SU-DHL-6 (cell line): ENCODE measurements around the gene CMKLR1.

Experiments
- H2AFZ ChIP-seq: fragments of 200-600 bp; sonication (generic); 2 replicates; pipeline ENCODE4 v1.6.1; 2014; ENCODE audit warnings: low read depth, mild to moderate bottlenecking, moderate library complexity, mixed read lengths, antibody characterized with exemption, low read length; ENCODE audit not compliant: severe bottlenecking
- H3F3A ChIP-seq: fragments of 200-600 bp; shearing (Covaris generic); 2 replicates; pipeline ENCODE4 v1.6.0; 2016; ENCODE audit warnings: antibody characterized with exemption, mild to moderate bottlenecking; ENCODE audit not compliant: insufficient read depth
- H3K27ac ChIP-seq: fragments of 200-600 bp; sonication (generic); 2 replicates; pipeline ENCODE4 v1.5.1; 2016; ENCODE audit warnings: low read depth, mild to moderate bottlenecking, low read length, moderate library complexity, mixed read lengths
- H3K27me3 ChIP-seq: fragments of 200-600 bp; sonication (generic), shearing (Covaris generic); 2 replicates; pipeline ENCODE4 v1.6.0; 2014; ENCODE audit warnings: mild to moderate bottlenecking, low read length
- H3K36me3 ChIP-seq: fragments of 200-600 bp; sonication (generic); 2 replicates; pipeline ENCODE4 v1.6.1; 2014; ENCODE audit warnings: mild to moderate bottlenecking, low read length, mixed read lengths
- H3K4me2 ChIP-seq: fragments of 300-600, 200-600 bp; shearing (Covaris generic), sonication (generic); 2 replicates; pipeline ENCODE4 v1.6.0; 2014; ENCODE audit warnings: low read length, low read depth, mild to moderate bottlenecking; ENCODE audit not compliant: poor library complexity, severe bottlenecking
- H3K4me3 ChIP-seq: fragments of 200-600 bp; sonication (generic); 2 replicates; pipeline ENCODE4 v1.5.1; 2014; ENCODE audit warnings: antibody characterized with exemption, low read length, mild to moderate bottlenecking, mixed read lengths; ENCODE audit not compliant: insufficient read depth, poor library complexity, severe bottlenecking
- H3K79me2 ChIP-seq: fragments of 200-600 bp; sonication (generic); 2 replicates; pipeline ENCODE4 v1.6.1; 2014; ENCODE audit warnings: mild to moderate bottlenecking, low read length, moderate library complexity; ENCODE audit not compliant: insufficient read depth
- H3K9ac ChIP-seq: fragments of 200-600 bp; sonication (generic); 2 replicates; pipeline ENCODE4 v1.7.0; 2014; ENCODE audit warnings: mild to moderate bottlenecking, low read length
- H3K9me2 ChIP-seq: fragments of 200-600 bp; sonication (generic); replicated peaks from 2 replicates; pipeline ENCODE4 v1.6.1; 2014; ENCODE audit warnings: low read length; ENCODE audit not compliant: insufficient read depth
- H3K9me3 ChIP-seq: fragments of 200-600 bp; sonication (generic); 2 replicates; pipeline ENCODE4 v1.6.1; 2014; ENCODE audit warnings: low read length, mixed read lengths; ENCODE audit not compliant: insufficient read depth
- H4K20me1 ChIP-seq: fragments of 200-600 bp; sonication (generic); 2 replicates; pipeline ENCODE4 v1.6.1; 2014; ENCODE audit warnings: low read depth, mild to moderate bottlenecking, antibody characterized with exemption, low read length, moderate library complexity, mixed read lengths
- CTCF ChIP-seq: fragments of 200-600 bp; sonication (generic); IDR thresholded peaks from one replicate; pipeline ENCODE4 v1.5.1; 2017; ENCODE audit warnings: antibody characterized with exemption, mild to moderate bottlenecking, low read length, moderate library complexity; ENCODE audit not compliant: insufficient read depth, poor library complexity, severe bottlenecking
- EZH2phosphoT487 ChIP-seq: fragments of 200-600 bp; sonication (generic), shearing (Covaris generic); conservative IDR thresholded peaks from 2 replicates; pipeline ENCODE4 v1.6.1; 2018; ENCODE audit warnings: mild to moderate bottlenecking, antibody characterized with exemption, low read length, moderate library complexity, mixed read lengths

Gene CMKLR1

DNA sequence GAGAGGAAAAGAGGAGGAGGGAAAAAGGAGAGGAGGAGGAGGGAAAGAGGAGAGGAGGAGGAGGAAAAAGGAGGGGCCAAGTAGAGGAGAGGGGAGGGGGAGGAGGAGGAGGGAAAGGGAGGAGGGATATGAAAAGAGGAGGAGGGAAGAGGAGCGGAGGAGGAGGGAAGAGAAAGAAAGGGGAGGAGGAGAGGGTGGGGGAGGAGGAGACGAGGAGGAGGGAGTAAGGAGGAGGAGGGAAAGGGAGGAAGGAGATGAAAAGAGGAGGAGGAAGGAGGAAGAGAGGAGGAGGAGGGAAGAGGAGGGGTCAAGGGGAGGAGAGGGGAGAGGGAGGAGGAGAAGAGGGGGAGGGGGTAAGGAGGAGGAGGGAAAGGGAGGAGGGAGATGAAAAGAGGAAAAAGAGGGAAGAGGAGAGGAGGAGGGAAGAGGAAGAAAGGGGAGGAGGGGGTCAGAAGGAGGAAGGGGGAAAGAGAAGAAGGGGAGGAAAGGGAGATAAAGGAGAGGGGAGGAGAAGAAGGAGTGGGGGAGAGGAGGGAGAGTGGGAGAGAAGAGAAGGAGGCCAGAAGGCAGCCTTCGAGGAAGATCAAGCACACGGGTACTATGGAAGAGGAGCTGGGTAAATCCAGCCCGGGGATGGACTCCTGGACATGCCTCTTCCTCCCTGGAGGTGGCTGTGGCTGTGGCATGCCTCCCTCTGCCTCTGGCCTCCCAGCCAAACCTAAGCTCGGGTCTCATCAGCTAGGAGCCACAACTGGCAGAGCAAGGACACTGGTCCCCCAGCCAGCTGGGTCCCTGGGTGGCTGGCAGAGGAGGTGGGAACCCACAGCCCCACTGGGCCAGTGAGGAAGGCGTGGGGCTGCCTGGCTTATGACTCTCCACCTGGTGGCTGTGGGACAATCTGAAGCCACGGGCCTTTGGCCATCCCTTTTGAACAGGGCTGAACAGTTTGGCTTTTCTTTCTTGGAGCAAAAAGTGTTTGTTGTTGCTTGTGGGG is 3.0 kb upstream of the CMKLR1 start:
- Histone ChIP-seq H3K9ac (no peak overlapping the region), H3K27me3 (no peaks in the 10 kb centered on the region), H3K9me3 (no peaks in the 10 kb centered on the region), H3K27ac (no peak overlapping the region), H3F3A (no peaks in the 10 kb centered on the region), H4K20me1 (no peaks in the 10 kb centered on the region), H3K4me2 (no peak overlapping the region), H2AFZ (no peak overlapping the region), H3K36me3 (no peaks in the 10 kb centered on the region), H3K9me2 (no peaks in the 10 kb centered on the region), H3K4me3 (no peak overlapping the region), H3K79me2 (no peaks in the 10 kb centered on the region)
- TF ChIP-seq EZH2phosphoT487 (no peak), CTCF (no peak)

- TF ChIP-seq CTCF (no peak), EZH2phosphoT487 (no peak)
- Histone ChIP-seq H3K9ac (no peak overlapping the region), H3F3A (no peaks in the 10 kb centered on the region), H3K27ac (no peak overlapping the region), H3K4me3 (no peak overlapping the region), H3K79me2 (no peaks in the 10 kb centered on the region), H3K9me3 (no peaks in the 10 kb centered on the region), H3K36me3 (no peaks in the 10 kb centered on the region), H4K20me1 (no peaks in the 10 kb centered on the region), H3K27me3 (no peaks in the 10 kb centered on the region), H3K9me2 (no peaks in the 10 kb centered on the region), H3K4me2 (no peak overlapping the region), H2AFZ (no peak overlapping the region)
Measured at GRCh38 chr12:108341356-108341755, 2.2 kb upstream of the CMKLR1 start.

- H3K4me3 ChIP-seq, result no peak overlapping the region
- no peak overlapping the region for H3K27ac ChIP-seq
- H2AFZ ChIP-seq, result no peak overlapping the region
- no peaks in the 10 kb centered on the region for H3F3A ChIP-seq
- no peaks in the 10 kb centered on the region for H3K9me3 ChIP-seq
- no peaks in the 10 kb centered on the region for H3K36me3 ChIP-seq
- no peaks in the 10 kb centered on the region for H3K27me3 ChIP-seq
- no peaks in the 10 kb centered on the region for H4K20me1 ChIP-seq
- H3K4me2 ChIP-seq, result no peak overlapping the region
- no peaks in the 10 kb centered on the region for H3K9me2 ChIP-seq
- no peaks in the 10 kb centered on the region for H3K79me2 ChIP-seq
- no peak overlapping the region for H3K9ac ChIP-seq
- TF ChIP-seq CTCF (no peak), EZH2phosphoT487 (no peak)
Measured at GRCh38 chr12:108340037-108340436, 926 bp upstream of the CMKLR1 start.
